HL-60 (cell line): ENCODE data around the gene MYBPH.

Experiments
- DNase-seq, 2 experiments: peaks; one replicate each; pipeline ENCODE4 v3.0.0-alpha.2; 2010 to 2020; ENCODE audit warnings: low read depth in 1 of 2, low spot score in 1 of 2
- H3K27ac ChIP-seq: fragments of 250-450 bp; sonication (Bioruptor Pico); replicated peaks from 2 replicates; pipeline ENCODE4 v1.5.1; 2020; ENCODE audit warnings: mild to moderate bottlenecking, moderate library complexity
- H3K27me3 ChIP-seq: fragments of 250-450 bp; sonication (Bioruptor Pico); 2 replicates; pipeline ENCODE4 v1.5.1; 2021; ENCODE audit warnings: mild to moderate bottlenecking, moderate library complexity; ENCODE audit not compliant: insufficient read depth, poor library complexity, severe bottlenecking
- H3K4me3 ChIP-seq: replicated peaks from 2 replicates; pipeline ENCODE4 v1.5.1; 2011; ENCODE audit warnings: mild to moderate bottlenecking, control low read depth, low read length; ENCODE audit not compliant: insufficient read depth
- GABPA ChIP-seq: IDR thresholded peaks from 2 replicates; pipeline ENCODE4 v1.6.1; 2012; ENCODE audit warnings: low read depth
- POLR2AphosphoS5 ChIP-seq: IDR thresholded peaks from 2 replicates; pipeline ENCODE4 v1.6.1; 2012; ENCODE audit warnings: low read depth
- REST ChIP-seq: IDR thresholded peaks from 2 replicates; pipeline ENCODE4 v1.6.1; 2012; ENCODE audit warnings: low read depth; ENCODE audit not compliant: insufficient replicate concordance
- SPI1 ChIP-seq: IDR thresholded peaks from 2 replicates; pipeline ENCODE4 v1.6.1; 2012; ENCODE audit warnings: low read depth, mild to moderate bottlenecking, borderline replicate concordance
- TF ChIP-seq, protein P1 (sequence below): IDR thresholded peaks from one replicate; pipeline ENCODE4 v1.5.1; 2011; ENCODE audit warnings: low read length, control low read depth, inconsistent platforms; ENCODE audit not compliant: insufficient read depth

Gene MYBPH

GRCh38 chr1:203142684-203143408, 32.8 kb downstream of the MYBPH start:
- H3K27ac ChIP-seq, result no peak overlapping the region
- H3K27me3 ChIP-seq, result peaks cover 2% of the 10 kb centered on the region
- no peak overlapping the region for H3K4me3 ChIP-seq
- DNase-seq, result no peak
- TF ChIP-seq SPI1, result no peak
- TF ChIP-seq, protein P1, sequence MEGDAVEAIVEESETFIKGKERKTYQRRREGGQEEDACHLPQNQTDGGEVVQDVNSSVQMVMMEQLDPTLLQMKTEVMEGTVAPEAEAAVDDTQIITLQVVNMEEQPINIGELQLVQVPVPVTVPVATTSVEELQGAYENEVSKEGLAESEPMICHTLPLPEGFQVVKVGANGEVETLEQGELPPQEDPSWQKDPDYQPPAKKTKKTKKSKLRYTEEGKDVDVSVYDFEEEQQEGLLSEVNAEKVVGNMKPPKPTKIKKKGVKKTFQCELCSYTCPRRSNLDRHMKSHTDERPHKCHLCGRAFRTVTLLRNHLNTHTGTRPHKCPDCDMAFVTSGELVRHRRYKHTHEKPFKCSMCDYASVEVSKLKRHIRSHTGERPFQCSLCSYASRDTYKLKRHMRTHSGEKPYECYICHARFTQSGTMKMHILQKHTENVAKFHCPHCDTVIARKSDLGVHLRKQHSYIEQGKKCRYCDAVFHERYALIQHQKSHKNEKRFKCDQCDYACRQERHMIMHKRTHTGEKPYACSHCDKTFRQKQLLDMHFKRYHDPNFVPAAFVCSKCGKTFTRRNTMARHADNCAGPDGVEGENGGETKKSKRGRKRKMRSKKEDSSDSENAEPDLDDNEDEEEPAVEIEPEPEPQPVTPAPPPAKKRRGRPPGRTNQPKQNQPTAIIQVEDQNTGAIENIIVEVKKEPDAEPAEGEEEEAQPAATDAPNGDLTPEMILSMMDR, result no peak
- TF ChIP-seq GABPA, result no peak
- TF ChIP-seq POLR2AphosphoS5, result no peak
- no peak for TF ChIP-seq REST

DNA sequence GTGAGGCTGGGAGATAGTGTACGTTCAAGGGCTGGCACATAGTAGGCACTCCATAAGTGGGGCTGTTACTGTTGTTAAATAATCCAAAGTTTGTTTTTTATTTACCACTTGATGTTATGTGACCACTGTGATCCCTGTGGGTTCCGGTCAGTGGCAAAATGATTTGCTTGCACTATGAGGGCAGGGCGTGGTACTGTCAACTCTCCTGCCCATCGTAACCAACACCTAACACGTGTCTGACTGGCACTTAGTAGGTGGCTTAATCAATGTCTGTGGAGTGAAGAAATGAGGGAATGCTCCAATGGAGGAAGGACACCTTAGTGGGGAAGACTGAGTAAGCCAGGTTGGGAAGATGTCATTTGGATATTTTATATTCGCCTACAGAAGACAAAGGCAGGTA, 33.5 kb downstream of the MYBPH start:
- peaks cover 3% of the 10 kb centered on the region for H3K27me3 ChIP-seq
- H3K27ac ChIP-seq, result no peak overlapping the region
- no peak overlapping the region for H3K4me3 ChIP-seq
- TF ChIP-seq GABPA (no peak), REST (no peak), SPI1 (no peak)
- DNase-seq, result no peak

- TF ChIP-seq GABPA (no peak), REST (no peak), SPI1 (no peak), POLR2AphosphoS5 (no peak)
- TF ChIP-seq, protein P1, result no peak
- no peak overlapping the region for H3K27ac ChIP-seq
- no peak for DNase-seq
- no peak overlapping the region for H3K4me3 ChIP-seq
- peaks cover 3% of the 10 kb centered on the region for H3K27me3 ChIP-seq
Observed at GRCh38 chr1:203140743-203141520, 34.7 kb downstream of the MYBPH start.
